GM18868 (cell line): Measurements from ENCODE around the gene CLPSL2.

Source experiments
- ATAC-seq: cut with Tn5 transposase; IDR thresholded peaks from one replicate; pipeline ENCODE4 v1.9.1; 2021; ENCODE audit warnings: mild to moderate bottlenecking, moderate library complexity; ENCODE audit not compliant: unreplicated experiment

CLPSL2 gene

DNA sequence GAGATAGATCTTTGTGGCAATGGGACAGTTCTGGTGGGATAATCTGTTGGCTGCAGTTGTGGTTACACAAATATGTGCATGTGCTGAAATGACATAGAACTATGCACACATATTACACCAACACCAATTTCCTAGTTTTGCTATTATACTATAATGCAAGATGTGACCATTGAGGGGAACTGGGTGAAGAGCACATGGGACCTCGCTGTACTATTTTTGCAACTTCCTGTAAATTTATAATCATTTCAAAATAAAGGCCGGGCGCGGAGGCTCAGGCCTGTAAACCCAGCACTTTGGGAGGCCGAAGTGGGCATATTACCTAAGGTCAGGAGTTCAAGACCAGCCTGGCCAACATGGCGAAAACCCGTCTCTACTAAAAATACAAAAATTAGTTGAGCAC, 30.9 kb upstream of the CLPSL2 start:
- ATAC-seq, result no peak

DNA sequence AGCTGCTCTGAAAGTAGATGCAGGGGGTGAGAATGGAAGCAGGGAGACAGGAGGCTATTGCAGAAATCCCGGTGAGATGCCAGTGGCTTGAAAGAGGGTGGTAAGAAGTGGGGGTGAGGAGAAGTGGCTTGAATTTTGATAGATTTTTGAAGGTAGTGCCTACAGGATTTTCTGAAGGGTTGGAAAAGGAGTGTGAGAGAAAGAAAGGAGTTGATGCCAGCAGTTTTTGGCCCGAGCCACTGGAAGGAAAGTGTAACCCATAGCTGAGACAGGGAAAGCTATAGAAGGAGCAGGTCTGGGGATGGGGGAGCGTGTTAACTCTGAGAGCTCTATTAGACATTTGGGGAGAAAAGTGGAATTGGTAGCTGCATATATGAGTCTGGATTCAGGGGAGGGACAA, 29.9 kb upstream of the CLPSL2 start:
- no peak for ATAC-seq

DNA sequence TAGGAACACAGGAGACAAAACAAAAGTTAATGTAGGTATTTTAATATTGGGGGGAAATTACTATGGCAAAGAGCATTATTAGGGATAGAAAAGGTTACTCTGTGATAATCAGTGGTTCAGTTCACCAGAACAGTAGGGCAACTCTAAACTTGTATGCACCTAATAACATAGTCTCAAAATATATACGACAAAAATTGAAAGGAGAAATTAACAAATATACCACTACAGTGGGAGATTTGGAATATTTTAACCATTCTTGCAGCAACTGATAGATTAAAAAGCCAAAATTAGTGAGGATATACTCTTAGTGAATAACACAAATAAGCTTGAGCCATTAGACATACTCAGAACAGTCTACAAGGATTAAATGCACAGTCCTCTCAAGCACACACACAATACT, 28.5 kb upstream of the CLPSL2 start:
- no peak for ATAC-seq

DNA sequence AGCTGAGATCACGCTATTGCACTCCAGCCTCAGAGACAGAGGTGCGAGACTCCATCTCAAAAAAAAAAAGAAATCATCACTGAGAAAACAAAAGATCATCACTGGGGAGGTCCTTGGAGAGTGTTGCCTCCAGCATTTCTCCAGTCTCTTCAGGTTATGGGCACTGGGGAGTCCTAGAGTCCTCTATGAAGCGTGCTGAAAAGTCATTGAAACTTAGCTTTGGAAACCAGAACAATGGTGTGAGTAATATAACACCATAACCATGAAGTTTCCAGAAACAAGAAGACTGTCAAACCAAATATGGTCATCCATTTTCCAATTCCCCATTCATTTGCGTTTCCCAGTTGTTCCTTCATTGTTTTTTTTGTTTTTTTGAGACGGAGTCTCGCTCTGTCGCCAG, 25.8 kb upstream of the CLPSL2 start:
- no peak for ATAC-seq

DNA sequence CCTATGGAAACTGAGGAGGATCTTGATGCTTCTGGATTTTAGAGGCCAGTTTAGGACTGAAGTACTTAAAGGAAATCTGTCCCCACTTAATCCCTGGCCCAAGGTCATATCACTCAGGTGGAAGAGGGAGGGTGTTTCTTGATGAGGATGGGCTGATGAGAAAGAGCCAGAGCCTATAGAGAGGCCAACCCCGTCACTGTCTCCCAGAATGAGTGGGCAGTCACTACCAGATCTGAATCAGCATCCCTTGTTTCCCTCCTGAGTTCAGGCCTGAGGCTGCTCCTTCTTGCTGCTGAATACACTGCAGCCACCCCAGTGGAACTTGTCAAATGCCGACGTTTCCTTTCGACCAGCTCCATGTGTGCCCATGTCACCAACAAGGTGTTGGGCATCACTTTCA, 24.8 kb upstream of the CLPSL2 start:
- no peak for ATAC-seq

DNA sequence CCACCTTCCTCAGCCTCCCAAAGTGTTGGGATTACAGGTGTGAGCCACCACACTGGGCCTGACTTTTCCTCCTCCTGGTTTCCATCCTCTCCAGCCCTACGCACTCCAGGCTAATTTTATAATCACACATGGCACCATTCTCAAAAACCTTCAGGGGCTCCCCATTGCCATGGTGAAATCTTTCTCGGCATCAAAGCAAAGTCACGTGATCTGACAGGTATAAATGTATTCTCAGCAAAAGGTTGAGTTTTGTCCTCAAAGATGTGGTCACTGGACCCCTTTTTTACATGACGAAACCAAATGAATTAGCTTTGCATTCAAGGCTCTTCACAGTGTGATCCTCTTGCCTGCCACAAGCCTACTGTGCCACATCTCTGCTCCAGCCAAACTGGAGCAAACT, 24.1 kb upstream of the CLPSL2 start:
- ATAC-seq, result no peak

DNA sequence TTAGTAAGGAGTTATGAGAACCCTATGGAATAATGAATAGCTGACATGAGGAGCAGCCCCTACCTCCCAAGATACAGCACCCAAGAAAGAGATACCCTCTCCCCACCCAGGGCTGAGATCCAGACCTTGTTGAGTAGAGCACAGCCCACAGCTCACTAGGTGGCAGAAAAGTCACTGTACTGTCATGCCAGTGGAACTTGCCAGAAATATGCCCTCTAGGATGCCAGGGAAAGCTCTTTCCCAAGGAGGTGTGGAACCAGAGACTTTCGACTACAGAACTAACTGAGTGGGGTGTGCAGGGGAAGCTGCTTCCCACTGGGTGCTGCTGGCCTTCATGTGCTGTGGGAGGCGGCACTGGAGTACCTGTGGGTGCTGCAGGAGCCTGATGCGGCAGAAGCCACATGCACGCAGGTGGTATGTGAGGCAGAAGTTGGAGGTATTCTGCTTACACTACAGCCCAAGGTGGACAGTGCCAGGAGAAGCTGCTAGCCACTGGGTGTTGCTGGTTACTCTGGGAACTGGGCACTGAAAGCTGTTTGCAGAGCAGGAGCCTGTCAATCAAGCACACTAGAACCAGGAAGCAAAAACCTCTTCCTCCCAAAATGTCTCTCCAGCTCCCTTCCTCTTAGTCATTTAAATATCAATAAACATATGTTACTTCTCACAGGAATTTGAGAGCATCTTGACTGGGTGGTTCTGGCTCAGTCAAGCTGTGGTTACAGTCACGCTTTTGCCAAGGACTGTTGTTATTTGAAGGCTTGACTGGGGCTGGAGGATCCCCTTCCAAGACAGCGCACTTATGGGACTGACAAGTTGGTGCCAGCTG, 21.7 kb upstream of the CLPSL2 start:
- no peak for ATAC-seq

DNA sequence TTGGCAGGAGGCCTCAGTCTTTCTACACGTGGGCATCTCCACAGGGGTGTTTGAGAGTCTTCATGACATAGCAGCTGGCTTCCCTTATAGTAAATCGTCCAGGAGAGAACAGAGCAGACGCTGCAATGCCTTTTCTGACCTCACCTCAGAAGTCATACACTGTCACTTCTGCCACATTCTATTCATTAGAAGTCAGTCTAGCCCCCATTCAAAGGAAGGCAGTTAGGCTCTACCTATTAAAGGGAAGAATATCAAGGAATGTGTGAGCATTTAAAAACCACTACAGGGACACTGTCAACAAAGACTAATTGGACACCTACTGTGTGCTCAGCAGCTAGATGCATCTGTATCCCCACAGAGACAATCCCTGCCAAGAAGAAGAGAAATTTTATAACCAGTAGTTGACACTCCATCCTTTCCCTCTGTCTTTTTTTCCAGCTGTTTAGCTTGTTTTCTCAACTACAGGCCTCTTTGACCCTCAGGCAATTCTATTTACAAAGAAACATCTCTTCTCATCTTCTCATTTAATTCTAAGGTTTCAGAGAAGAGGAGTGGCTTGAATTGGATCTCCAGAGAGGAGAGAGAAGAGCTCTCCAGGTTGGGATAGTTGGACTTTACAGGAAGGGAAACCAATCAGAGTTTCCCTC, 21.0 kb upstream of the CLPSL2 start:
- no peak for ATAC-seq

DNA sequence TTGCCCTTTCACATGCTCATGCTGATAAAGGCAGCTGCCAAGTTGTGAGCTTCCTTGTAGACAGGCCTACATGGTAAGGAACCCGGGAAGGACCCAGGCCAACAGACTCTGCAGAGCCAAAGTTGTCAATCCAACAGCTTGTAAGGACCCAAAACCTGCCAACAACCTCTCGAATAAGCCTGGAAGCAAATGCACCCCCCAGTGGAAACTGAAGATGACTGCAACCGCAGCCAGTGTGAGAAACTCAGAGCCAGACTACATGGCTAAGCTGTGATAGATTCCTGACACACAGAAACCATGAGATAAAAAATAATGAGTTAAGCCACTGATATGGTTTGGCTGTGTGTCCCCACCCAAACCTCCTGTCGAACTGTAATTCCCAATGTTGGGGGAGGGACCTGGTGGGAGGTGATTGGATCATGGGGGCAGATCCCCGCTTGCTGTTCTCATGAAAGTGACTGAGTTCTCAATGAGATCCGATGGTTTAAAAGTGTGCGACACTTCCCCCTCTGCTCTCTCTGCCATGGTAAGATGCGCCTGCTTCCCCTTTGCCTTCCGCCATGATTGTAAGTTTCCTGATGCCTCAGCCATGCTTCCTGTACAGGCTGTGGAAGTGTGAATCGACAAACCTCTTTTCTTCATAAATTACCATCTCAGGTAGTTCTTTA, 18.8 kb upstream of the CLPSL2 start:
- ATAC-seq, result no peak

DNA sequence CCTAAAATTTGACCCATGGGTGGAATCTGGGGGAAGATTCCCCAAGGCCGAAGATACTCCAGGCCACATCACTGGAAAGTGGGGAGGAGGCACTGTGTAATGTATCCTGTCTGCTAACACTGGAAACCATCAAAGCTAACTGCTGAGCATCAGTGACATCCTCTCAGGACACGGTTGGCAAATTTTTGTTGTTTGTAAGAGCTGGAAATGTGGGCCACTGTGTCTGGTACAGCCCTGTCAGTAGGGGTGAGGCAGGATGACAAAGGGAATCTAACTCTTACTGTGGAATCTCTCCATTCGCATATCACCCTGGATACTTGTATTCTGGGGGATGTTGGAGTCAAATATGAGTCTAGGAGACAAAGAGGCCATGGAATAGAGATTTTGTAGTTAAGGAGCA, 17.0 kb upstream of the CLPSL2 start:
- ATAC-seq, result no peak

DNA sequence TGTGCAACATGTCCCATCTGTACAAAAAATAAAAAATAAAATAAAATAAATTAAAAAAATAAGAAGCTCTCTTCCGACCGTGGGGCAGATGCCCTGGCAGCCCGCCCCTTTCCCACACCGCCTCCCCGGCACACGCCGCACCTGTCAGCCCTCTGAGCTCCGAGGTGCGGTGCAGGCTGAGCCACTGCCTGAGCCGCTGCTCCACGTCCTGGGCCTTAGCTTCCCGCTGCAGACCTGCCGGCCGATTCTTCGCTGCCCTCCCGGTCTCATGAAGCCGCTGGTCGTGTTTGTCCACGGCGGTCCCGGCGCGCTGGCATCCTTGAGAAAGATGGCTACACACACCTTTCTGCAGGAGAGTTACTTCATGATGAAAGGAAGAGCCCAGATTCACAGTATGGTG, 10.7 kb upstream of the CLPSL2 start:
- ATAC-seq, result no peak

DNA sequence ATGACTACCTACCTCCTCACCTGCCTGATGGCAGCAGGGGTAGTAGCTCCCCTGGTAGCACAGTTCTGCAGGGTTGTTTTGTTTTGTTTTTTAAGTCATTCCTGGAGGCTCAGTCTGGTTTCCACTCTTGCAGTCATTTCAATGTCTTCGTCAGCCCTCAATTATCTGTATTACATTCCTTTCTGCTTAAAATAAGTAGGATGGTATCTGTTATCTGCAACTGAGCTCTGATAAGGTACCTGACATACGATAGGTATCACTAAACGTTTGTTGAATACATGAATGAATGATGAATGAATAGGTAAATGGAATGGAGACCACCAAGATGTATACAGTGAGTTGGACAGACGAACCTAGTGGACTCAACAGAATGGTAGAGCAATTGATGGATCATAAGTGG, 7.2 kb upstream of the CLPSL2 start:
- no peak for ATAC-seq

DNA sequence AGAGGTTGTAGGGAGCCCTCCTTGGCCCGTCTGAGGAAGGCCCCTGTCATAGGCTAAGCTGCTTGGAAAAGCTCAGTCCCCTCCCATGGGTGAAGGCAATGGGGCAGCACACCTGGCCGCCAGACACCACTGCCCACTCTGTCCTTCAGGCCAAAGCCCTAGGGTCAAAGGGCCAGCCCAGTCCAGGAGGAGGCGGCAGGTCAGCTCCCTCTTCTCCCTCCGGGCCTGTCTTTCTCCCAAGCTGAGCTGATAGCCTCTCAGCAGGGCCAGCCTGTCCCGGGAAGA, 5.1 kb upstream of the CLPSL2 start:
- ATAC-seq, result no peak

DNA sequence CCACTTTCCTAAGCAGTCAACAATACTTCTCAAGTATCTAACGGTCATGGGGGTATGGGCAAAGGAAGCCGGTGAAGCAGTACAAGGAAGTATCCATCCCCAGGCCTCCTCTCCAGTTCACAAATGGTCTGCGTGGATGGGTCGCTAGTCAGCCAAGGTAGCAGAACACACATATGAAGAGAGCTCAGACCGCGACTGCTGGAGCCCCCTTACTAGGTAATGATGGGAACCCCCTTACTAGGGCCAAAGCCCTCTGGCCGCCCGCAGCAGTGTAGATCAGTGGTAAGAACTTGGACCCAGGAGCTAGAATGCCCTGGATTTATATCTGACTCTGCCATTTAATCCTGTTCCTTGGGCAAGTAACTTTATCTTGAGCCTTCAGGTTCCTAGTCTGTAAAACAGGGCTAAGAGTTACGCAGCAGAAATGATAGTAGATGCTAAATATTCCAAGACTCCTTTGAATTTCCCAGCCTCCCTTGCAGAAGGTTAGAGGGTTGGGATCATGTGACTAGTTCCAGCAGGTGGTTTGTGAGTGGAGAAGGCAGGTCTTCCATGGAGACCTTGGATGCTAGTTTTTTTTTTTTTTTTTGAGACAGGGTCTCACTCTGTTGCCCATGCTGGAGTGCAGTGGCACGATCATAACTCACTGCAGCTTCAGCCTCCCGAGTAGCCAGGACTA, 2.1 kb upstream of the CLPSL2 start:
- ATAC-seq, result no peak

DNA sequence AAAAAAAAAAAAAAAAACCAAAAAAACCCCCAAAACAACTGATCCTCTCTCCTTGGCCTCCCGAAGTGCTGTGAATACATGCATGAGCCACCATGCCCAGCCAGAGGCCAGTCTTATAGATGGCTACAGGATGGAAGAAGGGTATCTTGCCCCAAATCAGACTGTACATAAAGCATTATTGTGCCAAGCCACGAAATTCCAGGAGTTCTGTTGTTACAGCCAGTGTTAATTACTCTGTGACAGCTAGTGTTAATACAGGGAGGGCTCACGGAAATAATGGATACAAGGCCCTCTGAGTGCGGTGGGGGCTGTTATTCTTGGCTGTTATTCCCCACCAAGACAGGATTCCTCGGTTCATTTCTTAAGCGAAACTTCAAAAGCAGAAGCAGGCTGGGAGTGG, 1.4 kb upstream of the CLPSL2 start:
- no peak for ATAC-seq

DNA sequence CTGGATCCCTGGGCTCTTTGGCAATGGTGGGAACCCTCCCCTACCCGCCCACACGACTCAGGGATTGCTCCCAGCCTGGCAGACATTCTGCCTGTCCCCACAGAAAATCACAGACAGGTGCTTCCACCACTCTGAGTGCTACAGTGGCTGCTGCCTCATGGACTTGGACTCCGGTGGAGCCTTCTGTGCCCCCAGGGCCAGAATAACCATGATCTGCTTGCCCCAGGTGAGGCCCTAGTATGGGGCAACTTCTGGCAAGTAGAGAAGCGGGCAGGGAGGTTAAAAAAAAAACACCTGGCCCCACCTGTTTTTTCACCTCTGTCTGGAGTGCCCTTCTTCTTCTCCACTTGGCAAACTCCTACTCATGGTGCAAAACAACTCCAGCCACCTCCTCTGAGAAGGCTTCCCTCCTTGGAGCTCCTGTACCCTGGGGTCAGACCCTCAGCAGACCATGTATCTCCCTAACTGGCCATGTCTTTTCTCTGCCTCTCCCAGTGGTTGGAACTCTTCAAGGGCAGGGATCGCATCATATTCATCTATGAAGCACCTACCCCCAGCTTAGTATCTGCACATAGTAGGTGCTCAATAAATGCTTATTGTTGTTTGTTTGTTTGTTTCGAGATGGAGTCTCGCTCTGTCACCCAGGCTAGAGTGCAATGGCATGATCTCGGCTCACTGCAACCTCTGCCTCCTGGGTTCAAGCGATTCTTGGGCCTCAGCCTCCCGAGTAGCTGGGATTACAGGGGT, 1.1 kb downstream of the CLPSL2 start:
- ATAC-seq, result no peak

DNA sequence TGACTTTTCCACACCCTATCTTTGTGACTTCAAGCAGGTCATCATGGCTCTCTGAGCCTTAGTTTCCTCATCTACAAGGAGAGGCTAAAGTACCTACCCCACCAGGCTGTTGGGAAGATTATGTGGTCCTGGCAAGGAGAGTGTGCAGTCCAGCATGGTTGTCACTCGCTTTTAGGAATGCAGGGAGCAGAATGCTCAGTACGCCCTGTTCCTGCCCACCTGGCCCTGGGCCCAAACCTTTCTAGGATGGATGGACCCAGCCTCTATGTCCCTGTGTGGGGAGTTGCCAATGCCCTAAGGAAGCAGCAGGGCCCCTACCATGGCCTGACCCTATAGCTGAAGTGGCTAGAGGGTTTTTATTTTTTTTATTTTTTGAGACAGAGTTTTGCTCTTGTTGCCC, 2.0 kb downstream of the CLPSL2 start:
- ATAC-seq, result no peak

DNA sequence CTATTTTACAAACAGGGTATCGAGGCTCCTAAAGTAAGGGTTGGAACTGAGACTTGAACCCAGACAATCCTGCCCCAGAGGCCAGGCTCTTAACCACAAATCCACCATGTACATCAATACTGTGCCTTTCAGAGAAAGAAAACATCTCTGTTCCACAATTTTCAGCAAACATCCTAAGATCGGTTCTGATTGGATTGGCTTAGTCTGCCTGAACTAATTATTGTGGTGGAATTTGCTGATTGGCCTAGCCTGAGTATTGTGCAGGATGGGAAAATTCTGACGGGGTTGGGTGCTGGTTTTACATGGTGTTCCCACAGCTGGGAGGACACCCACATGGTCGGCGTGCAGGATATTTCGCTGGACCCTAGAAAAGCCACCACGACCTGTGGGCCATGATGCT, 4.3 kb downstream of the CLPSL2 start, which contains the start of gene CLPSL1:
CLPSL1 (plus strand) TSS at position 301 of the 400 bp plus-strand sequence; CDS start at position 393, 92 bp downstream.
- ATAC-seq, result no peak

DNA sequence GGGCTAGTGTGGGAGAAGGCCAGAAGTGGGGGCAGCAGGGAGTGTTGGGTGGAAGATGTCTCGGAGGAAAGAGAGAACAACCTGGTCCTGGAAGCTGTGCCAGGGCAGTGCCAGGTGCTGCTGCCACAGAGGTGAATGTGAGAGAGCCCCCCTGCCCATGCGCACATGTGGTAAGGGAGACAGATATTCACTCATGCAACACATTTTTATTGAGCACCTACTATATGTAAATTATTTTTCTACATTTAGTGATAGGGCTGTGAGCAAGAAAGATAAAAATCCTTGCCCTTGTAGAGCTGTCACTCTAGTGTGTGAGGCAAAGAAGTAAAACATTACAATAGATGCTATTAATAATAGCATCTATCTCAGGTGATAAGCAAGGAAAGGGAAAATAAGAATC, 4.9 kb downstream of the CLPSL2 start:
- no peak for ATAC-seq

DNA sequence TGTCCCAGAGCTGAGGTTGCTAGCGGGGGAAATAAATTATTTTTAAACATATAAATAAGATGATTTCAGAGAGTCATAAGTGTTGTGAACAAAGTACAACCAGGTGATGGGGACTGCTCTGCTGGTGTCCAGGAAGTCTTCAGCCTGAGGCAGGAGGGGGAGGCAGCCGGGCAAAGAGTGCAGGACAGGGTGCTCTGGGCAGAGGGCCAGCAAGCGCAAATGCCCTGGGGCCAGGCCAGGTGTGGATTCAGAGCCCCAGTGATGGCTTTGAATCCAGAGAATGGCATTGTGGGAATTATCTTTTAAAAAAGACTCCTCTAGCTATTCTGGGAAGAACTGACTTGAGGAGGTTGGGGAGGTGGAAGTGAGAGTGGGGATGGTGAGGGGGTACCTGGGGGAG, 6.0 kb downstream of the CLPSL2 start:
- ATAC-seq, result no peak

DNA sequence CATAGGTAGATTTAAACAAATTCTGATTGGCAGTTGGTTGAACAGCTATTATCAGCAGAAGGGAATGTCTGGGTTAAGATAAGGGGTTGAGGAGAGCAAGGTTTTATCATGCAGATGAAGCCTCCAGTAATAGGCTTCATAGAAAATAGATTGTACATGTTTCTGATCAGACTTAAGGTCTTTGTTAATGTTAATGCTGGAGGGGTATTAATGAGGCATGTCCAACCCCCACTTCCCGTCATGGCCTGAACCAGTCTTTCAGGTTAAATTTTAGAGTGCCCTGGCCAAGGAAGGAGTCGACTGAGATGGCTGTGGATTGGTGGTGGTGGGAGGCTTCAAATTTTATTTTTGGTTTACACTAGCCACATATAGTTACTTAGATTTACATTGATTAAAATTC, 7.8 kb downstream of the CLPSL2 start:
- no peak for ATAC-seq
